SK-N-SH (cell line): ENCODE results near the gene TNN. TPM values are rescaled to one million over a fixed set of nuclear protein-coding genes. Genes with fewer than 3 reads are reported as not detected.

Source experiments
- CTCF ChIA-PET: fragments of 300-600, 350-600 bp; formaldehyde crosslinking; extraction: SDS; loops from one replicate; lab custom pipeline; 2021; lab: Yijun Ruan, JAX
- POLR2A ChIA-PET: fragments of 350-600 bp; sonication (Branson Sonifier 250); formaldehyde crosslinking; extraction: SDS; loops from one replicate; lab custom pipeline; 2020; ENCODE audit warnings: antibody characterized with exemption, inconsistent platforms; lab: Yijun Ruan, JAX
- DNase-seq: peaks from one replicate; pipeline ENCODE4 v3.0.0; 2012
- H2AFZ ChIP-seq: fragments of 200-600 bp; sonication (generic); 2 replicates; pipeline ENCODE4 v1.8.1; 2016; ENCODE audit warnings: antibody characterized with exemption, mild to moderate bottlenecking, low read depth
- H3F3A ChIP-seq: fragments of 200-600 bp; sonication (generic); replicated peaks from 2 replicates; pipeline ENCODE3; 2016; ENCODE audit warnings: antibody characterized with exemption, mild to moderate bottlenecking; ENCODE audit not compliant: insufficient read depth
- H3K27ac ChIP-seq, 2 experiments: fragments of 200-500 bp in 1 of 2; fragments of 200-600 bp in 1 of 2; sonication (Bioruptor generic) in 1 of 2; sonication (generic), shearing (Covaris generic) in 1 of 2; 2 replicates each; pipeline versions ENCODE4 v1.5.1 to v1.6.1; 2014 to 2016; ENCODE audit warnings: low read depth in 2 of 2, inconsistent platforms in 1 of 2, low read length in 1 of 2, mild to moderate bottlenecking in 1 of 2, mixed read lengths in 1 of 2
- H3K27me3 ChIP-seq: fragments of 200-600 bp; sonication (generic), shearing (Covaris generic); 2 replicates; pipeline ENCODE4 v1.6.1; 2016; ENCODE audit warnings: mixed run types; ENCODE audit not compliant: insufficient read depth
- H3K36me3 ChIP-seq, 2 experiments: fragments of 200-500 bp in 1 of 2; fragments of 200-600 bp in 1 of 2; sonication (Bioruptor generic) in 1 of 2; sonication (generic) in 1 of 2; replicated peaks in 1 of 2; 2 replicates each; pipeline versions ENCODE3 to v1.5.1; 2014 to 2016; ENCODE audit warnings: low read length in 1 of 2, mild to moderate bottlenecking in 1 of 2; ENCODE audit not compliant: insufficient read depth in 2 of 2, control insufficient read depth in 1 of 2
- H3K4me1 ChIP-seq, 2 experiments: fragments of 200-500 bp in 1 of 2; fragments of 200-600 bp in 1 of 2; sonication (Bioruptor generic) in 1 of 2; sonication (generic), shearing (Covaris generic) in 1 of 2; 2 replicates each; pipeline versions ENCODE4 v1.5.1 to v1.6.1; 2014 to 2016; ENCODE audit warnings: low read depth in 1 of 2, low read length in 1 of 2, mixed run types in 1 of 2; ENCODE audit not compliant: insufficient read depth in 2 of 2, control insufficient read depth in 1 of 2
- H3K4me2 ChIP-seq: fragments of 200-600 bp; sonication (generic), shearing (Covaris generic); 2 replicates; pipeline ENCODE4 v1.6.1; 2017; ENCODE audit warnings: mixed run types
- H3K4me3 ChIP-seq, 2 experiments: fragments of 200-500 bp in 1 of 2; fragments of 200-600 bp in 1 of 2; sonication (Bioruptor generic) in 1 of 2; sonication (generic), shearing (Covaris generic) in 1 of 2; 2 replicates each; pipeline versions ENCODE4 v1.5.1 to v1.8.1; 2014 to 2016; ENCODE audit warnings: low read depth in 2 of 2, inconsistent platforms in 1 of 2, low read length in 1 of 2, mild to moderate bottlenecking in 1 of 2, mixed read lengths in 1 of 2, moderate library complexity in 1 of 2
- H3K79me2 ChIP-seq: fragments of 200-600 bp; sonication (generic); 2 replicates; pipeline ENCODE4 v1.8.1; 2017; ENCODE audit warnings: mild to moderate bottlenecking; ENCODE audit not compliant: insufficient read depth
- H3K9ac ChIP-seq: fragments of 200-600 bp; sonication (generic); 2 replicates; pipeline ENCODE4 v1.6.1; 2017; ENCODE audit warnings: mixed run types
- H3K9me2 ChIP-seq: fragments of 200-600 bp; sonication (generic); 2 replicates; pipeline ENCODE4 v1.6.1; 2017; ENCODE audit warnings: mixed run types
- H3K9me3 ChIP-seq: fragments of 200-600 bp; sonication (generic); 2 replicates; pipeline ENCODE4 v1.6.1; 2017; ENCODE audit warnings: mixed run types, mild to moderate bottlenecking, moderate library complexity
- H4K20me1 ChIP-seq: fragments of 200-600 bp; sonication (generic); 2 replicates; pipeline ENCODE4 v1.6.1; 2017; ENCODE audit warnings: mild to moderate bottlenecking, mixed run types; ENCODE audit not compliant: insufficient read depth
- CHD2 ChIP-seq: fragments of 150-350 bp; IDR thresholded peaks from 2 replicates; pipeline ENCODE4 v1.6.1; 2018; ENCODE audit warnings: low read length; ENCODE audit not compliant: partially characterized antibody
- CTCF ChIP-seq: fragments of 200-600 bp; sonication (generic); IDR thresholded peaks from 2 replicates; pipeline ENCODE4 v1.6.1; 2017; ENCODE audit warnings: antibody characterized with exemption, mild to moderate bottlenecking, moderate library complexity
- EP300 ChIP-seq, 2 experiments: IDR thresholded peaks; 2 replicates each; pipeline versions ENCODE4 v1.4.0 to v1.6.1; 2012; ENCODE audit warnings: borderline replicate concordance in 1 of 2, low read depth in 1 of 2, low read length in 1 of 2
- FOSL2 ChIP-seq: IDR thresholded peaks from 2 replicates; pipeline ENCODE4 v1.4.0; 2012; ENCODE audit warnings: low read depth, mild to moderate bottlenecking, moderate library complexity, borderline replicate concordance
- FOXJ3 ChIP-seq: sonication (generic); formaldehyde crosslinking; IDR thresholded peaks from 2 replicates; pipeline ENCODE4 v1.5.1; 2020; ENCODE audit warnings: mild to moderate bottlenecking, missing genetic modification reagents
- FOXM1 ChIP-seq: IDR thresholded peaks from 2 replicates; pipeline ENCODE4 v1.4.0; 2012; ENCODE audit warnings: low read depth, mild to moderate bottlenecking
- IRF3 ChIP-seq: fragments of 150-350 bp; IDR thresholded peaks from 2 replicates; pipeline ENCODE4 v1.6.1; 2016; ENCODE audit warnings: mild to moderate bottlenecking, low read depth, low read length
- JUND ChIP-seq: IDR thresholded peaks from 2 replicates; pipeline ENCODE4 v1.4.0; 2012
- MAX ChIP-seq: IDR thresholded peaks from 2 replicates; pipeline ENCODE4 v1.4.0; 2012; ENCODE audit warnings: low read depth
- MEF2A ChIP-seq: IDR thresholded peaks from 2 replicates; pipeline ENCODE4 v1.4.0; 2012; ENCODE audit warnings: low read depth, borderline replicate concordance
- POLR2AphosphoS5 ChIP-seq: IDR thresholded peaks from 2 replicates; pipeline ENCODE4 v1.6.1; 2012; ENCODE audit warnings: low read depth, low read length
- RAD21 ChIP-seq: IDR thresholded peaks from 2 replicates; pipeline ENCODE4 v1.6.1; 2012; ENCODE audit warnings: mild to moderate bottlenecking, low read length
- RCOR1 ChIP-seq: fragments of 150-350 bp; IDR thresholded peaks from 2 replicates; pipeline ENCODE4 v1.6.1; 2017; ENCODE audit warnings: antibody characterized with exemption, low read length
- RFX5 ChIP-seq: IDR thresholded peaks from 2 replicates; pipeline ENCODE4 v1.6.1; 2012; ENCODE audit warnings: mild to moderate bottlenecking, improper control_type of control experiment, low read length
- SIN3A ChIP-seq: IDR thresholded peaks from 2 replicates; pipeline ENCODE4 v1.6.1; 2012; ENCODE audit warnings: low read depth, mild to moderate bottlenecking, low read length, moderate library complexity, borderline replicate concordance
- SMC3 ChIP-seq: IDR thresholded peaks from 2 replicates; pipeline ENCODE4 v1.6.1; 2012; ENCODE audit warnings: low read depth, low read length, improper control_type of control experiment
- USF2 ChIP-seq: fragments of 150-350 bp; IDR thresholded peaks from 2 replicates; pipeline ENCODE4 v1.6.1; 2017; ENCODE audit warnings: antibody characterized with exemption, low read length, low read depth, borderline replicate concordance
- ZBTB33 ChIP-seq: IDR thresholded peaks from 2 replicates; pipeline ENCODE4 v1.4.0; 2012; ENCODE audit warnings: low read depth, borderline replicate concordance
- WGBS: methylation state at CpG from one replicate; pipeline ENCODE4 v1.1.6; 2017; ENCODE audit warnings: low lambda C conversion rate; 5-methylcytosine and 5-hydroxymethylcytosine counted together
- polyA plus RNA-seq, 3 experiments: library from polyadenylated mRNA; depleted of rRNA; stranded (reverse); fragments of >200 nt; gene quantifications; 2 replicates each; pipeline ENCODE4 v1.2.3, GENCODE V29; 2012

Gene TNN
- polyA plus RNA-seq, 1 of the 3 experiments (the other 2 are of a cell fraction): not detected

GRCh38 chr1:175124861-175125260 lies 57.2 kb downstream of the TNN start:
- H3F3A ChIP-seq: no peaks in the 10 kb centered on the region
- no peaks in the 10 kb centered on the region for H3K79me2 ChIP-seq
- H2AFZ ChIP-seq: no peak overlapping the region
- ChIA-PET POLR2A (interaction anchor here (1.1 kb wide), 3 partner anchors 27 to 125 kb away, joined by 3 to 12 read pairs (median 6); partner anchors contain the start of gene CACYBP), CTCF (interaction anchor here (0.6 to 8.3 kb wide), 43 partner anchors 9 to 681 kb away, joined by 3 to 158 read pairs (median 4); partner anchors contain the start of genes CACYBP and MRPS14)
- H3K36me3 ChIP-seq: no peaks in the 10 kb centered on the region
- DNase-seq: no peak
- H4K20me1 ChIP-seq: no peaks in the 10 kb centered on the region
- no peaks in the 10 kb centered on the region for H3K27me3 ChIP-seq
- WGBS: 21% methylated on average over 1 of the region's 1 CpG
- no peak overlapping the region for H3K9ac ChIP-seq
- H3K9me3 ChIP-seq: no peaks in the 10 kb centered on the region
- peaks cover 0 to 3% of the 10 kb centered on the region in 2 experiments; a peak in 1 of 4 replicates for H3K4me1 ChIP-seq
- H3K9me2 ChIP-seq: no peaks in the 10 kb centered on the region
- H3K27ac ChIP-seq: no peak overlapping the region
- no peak for TF ChIP-seq RCOR1
- H3K4me3 ChIP-seq: no peak overlapping the region
- H3K4me2 ChIP-seq: no peak overlapping the region

GRCh38 chr1:175126347-175126746 lies 58.7 kb downstream of the TNN start:
- no peaks in the 10 kb centered on the region for H3K9me3 ChIP-seq
- ChIA-PET POLR2A (no interaction called here), CTCF (interaction anchor here (0.9 to 10.0 kb wide), 10 partner anchors 8 to 228 kb away, joined by 3 to 158 read pairs (median 18); partner anchors contain the start of genes CACYBP and MRPS14)
- no peaks in the 10 kb centered on the region for H4K20me1 ChIP-seq
- no peaks in the 10 kb centered on the region for H3K36me3 ChIP-seq
- no peak overlapping the region for H3K27ac ChIP-seq
- H3K27me3 ChIP-seq: no peaks in the 10 kb centered on the region
- no peak overlapping the region for H3K4me3 ChIP-seq
- no peak overlapping the region for H3K9ac ChIP-seq
- no peak for DNase-seq
- no peak overlapping the region for H2AFZ ChIP-seq
- H3K4me1 ChIP-seq: peaks cover 0 to 10% of the 10 kb centered on the region in 2 experiments; a peak in 1 of 4 replicates
- H3F3A ChIP-seq: no peaks in the 10 kb centered on the region
- 22% methylated on average over 4 of the region's 4 CpGs for WGBS
- H3K9me2 ChIP-seq: no peaks in the 10 kb centered on the region
- no peak overlapping the region for H3K4me2 ChIP-seq
- H3K79me2 ChIP-seq: no peaks in the 10 kb centered on the region
- no peak for TF ChIP-seq RCOR1
- no peak for TF ChIP-seq RAD21
- no peak for TF ChIP-seq POLR2AphosphoS5
- TF ChIP-seq EP300 (IDR thresholded peaks at IDR 0.05; ENCODE audit: borderline replicate concordance in 1 of 2, low read depth in 1 of 2, low read length in 1 of 2): no peak
- no peak for TF ChIP-seq SIN3A
- TF ChIP-seq USF2: no peak
- TF ChIP-seq JUND: no peak
- TF ChIP-seq ZBTB33: no peak
- no peak for TF ChIP-seq IRF3
- no peak for TF ChIP-seq MAX
- no peak for TF ChIP-seq FOSL2
- no peak for TF ChIP-seq MEF2A
- TF ChIP-seq FOXJ3 (CRISPR knock-in tag): no peak
- TF ChIP-seq RFX5: no peak
- no peak for TF ChIP-seq SMC3
- TF ChIP-seq FOXM1: no peak
- no peak for TF ChIP-seq CHD2
- TF ChIP-seq CTCF: no peak
